GM12873 (cell line): ENCODE data around the gene PDE11A.

Experiments
- TF ChIP-seq, protein P1 (sequence below): IDR thresholded peaks from 2 replicates; pipeline ENCODE4 v1.5.1; 2012; ENCODE audit warnings: low read depth, mild to moderate bottlenecking, moderate library complexity, low read length, control low read depth; ENCODE audit not compliant: insufficient read depth; ENCODE audit errors: missing control alignments

PDE11A gene

DNA sequence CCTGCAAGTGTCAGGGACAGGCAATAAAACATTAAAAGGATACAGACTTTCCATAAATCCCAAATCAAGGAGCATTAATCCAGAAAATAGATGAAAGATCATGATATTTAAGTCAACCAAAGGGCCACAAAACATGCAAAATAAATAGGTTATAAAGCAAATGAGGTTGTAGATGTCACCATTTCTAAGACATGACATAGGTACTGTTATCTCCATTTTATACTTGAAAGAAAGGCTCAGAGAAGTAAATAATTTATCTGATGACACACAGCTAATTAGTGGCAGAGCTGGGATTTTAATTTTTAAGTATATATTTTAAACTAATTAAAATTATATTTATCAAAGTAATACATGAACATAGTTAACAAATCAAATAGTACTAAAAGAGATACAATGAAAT, 378.2 kb downstream of the PDE11A start:
- TF ChIP-seq, protein P1, sequence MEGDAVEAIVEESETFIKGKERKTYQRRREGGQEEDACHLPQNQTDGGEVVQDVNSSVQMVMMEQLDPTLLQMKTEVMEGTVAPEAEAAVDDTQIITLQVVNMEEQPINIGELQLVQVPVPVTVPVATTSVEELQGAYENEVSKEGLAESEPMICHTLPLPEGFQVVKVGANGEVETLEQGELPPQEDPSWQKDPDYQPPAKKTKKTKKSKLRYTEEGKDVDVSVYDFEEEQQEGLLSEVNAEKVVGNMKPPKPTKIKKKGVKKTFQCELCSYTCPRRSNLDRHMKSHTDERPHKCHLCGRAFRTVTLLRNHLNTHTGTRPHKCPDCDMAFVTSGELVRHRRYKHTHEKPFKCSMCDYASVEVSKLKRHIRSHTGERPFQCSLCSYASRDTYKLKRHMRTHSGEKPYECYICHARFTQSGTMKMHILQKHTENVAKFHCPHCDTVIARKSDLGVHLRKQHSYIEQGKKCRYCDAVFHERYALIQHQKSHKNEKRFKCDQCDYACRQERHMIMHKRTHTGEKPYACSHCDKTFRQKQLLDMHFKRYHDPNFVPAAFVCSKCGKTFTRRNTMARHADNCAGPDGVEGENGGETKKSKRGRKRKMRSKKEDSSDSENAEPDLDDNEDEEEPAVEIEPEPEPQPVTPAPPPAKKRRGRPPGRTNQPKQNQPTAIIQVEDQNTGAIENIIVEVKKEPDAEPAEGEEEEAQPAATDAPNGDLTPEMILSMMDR = no peak

DNA sequence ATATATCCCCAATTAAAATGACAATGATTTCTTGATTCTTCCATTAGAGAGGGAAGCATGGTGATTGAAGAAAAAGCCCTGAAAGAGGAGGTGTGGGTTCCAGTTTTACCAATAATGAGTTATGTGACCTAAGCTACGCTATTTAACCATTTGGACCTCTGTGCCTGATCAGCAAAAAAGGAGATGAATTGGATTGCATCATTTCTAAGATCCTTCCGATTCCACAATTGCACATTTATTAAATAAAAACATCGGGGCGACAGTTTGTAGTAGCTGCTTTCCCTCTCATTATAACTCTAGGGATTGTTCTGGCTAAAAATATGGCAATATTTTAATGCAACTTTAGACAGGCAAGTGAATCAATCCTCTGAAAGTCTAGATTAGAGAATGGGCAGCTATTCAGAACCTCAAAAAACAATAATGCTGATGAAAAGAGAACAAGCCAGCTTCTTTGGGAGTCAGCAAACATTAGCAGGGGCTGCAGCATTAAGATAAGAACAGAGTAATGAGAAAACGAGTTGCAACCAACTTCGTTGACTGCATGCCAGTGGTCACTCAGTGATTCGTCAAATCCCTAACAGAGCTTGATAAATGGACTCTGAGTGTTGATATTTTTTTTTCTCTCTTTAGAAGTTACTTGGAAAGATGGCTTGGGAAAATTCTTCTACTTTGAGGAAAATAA, 378.8 kb downstream of the PDE11A start:
- TF ChIP-seq, protein P1 = no peak

DNA sequence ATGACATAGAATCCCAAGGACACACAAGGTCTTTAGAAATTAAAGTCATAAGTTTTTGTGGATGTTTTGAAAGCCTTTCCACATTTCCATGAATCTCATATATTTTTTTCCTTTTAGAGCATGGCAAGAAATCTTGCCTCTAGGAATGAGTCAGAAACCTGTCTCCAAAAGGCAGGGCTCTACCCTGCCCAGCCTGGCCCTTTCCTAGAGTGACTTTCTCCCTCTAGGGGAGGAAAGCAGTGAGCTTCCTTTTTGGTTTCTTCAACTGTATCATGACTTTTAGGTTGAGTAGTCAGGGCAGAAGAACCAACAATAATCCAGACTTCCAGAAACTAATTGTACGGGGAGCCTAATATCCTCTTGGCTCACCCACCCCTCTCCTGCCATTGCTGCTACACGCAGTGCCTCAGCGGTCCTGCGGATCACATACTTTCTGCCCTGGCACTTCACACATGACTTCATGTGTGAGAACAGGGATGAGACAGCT, 379.8 kb downstream of the PDE11A start:
- TF ChIP-seq, protein P1 = no peak

DNA sequence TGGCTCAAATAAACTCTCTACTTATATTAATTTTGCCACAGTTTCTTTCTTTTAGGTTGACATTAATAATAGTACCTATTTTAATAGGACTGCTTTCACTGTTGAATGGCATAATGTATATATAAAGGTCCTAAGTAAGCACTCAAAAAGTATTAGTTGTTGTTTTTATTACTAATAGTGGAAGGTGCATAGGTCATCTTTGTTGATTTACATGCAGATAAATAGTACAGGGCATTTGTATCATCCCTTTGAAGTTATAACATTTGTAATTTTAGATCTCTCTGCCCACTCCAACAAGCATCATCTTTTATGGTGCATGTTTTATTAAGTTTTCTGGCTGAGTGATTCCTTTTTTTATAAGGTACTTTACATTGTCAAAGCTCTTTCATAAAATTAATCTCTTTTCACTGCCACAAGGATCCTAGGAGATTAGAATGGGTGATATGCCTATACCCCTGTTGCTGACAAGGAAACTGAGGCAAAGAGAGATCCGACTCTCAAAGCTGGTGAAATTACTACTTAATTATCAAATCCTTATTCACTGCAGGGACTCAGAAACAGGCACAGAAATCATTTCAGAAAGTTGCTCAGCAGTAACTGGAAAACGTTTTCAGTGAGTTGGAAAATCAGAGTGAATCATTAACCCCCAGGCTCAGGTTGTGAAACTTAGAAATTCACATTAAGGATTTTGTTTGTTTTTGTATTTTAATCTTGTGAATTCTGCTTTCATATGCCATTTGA, 380.4 kb downstream of the PDE11A start:
- TF ChIP-seq, protein P1 = no peak

DNA sequence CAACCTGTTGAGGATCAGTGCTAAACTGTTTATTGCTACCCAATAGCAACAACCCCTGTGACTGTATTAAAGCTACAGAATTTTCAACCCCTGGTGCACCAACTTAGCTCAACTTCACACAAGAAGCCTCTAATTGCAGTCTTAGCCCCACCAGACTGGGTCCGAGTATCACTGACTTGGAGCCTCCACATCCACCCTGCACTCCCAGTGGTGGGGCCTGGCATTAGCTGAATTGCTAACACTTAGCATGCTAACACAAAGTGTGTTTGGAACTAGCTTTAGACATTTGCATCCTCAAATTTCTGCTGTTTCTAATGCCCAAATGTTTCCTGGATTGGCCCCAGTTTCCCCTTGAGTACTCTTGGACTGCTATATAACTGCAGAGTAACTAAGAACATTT, 381.4 kb downstream of the PDE11A start:
- TF ChIP-seq, protein P1 = no peak

DNA sequence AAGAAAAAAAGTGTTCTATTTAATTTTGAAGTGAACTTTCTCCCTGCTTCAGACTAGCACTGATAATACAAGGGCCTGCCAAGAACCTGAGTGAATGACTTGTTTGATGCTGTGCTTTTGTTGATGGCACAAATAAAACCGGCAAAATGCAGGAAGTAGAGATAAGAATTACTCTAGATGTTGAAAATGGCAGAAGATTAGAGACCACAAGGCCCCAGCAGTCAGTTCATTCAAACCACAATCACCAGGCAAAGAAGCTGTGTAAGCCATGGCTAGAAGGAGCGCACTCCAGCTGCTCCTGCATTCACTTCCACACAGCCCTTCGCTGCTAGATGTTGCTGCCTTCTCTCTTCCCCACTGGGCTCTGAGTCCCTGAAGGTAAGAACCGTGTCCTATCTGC, 383.0 kb downstream of the PDE11A start:
- TF ChIP-seq, protein P1 = no peak

DNA sequence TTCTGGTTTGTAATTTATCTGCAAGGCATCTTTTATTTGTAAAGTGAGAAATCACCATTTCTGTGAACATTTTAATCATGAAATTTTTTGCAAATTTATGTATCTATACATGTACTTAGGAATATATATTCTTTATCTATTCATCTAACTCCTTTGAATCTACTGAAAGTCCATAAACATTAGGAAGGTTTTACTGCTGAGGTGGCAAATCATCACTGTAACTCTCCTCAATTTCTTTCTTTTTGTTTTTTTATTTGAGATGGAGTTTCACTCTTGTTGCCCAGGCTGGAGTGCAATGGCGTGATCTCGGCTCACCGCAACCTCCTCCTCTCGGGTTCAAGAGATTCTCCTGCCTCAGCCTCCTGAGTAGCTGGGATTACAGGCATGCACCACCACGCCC, 383.7 kb downstream of the PDE11A start:
- TF ChIP-seq, protein P1 = no peak
